ENCODE results near the gene RBM12. TPM values are rescaled to one million over a fixed set of nuclear protein-coding genes. Genes with fewer than 3 reads are reported as not detected.

The RBM12 gene
- total and polyA plus RNA-seq, 2 of the 4 experiments (the other 2 are of a cell fraction): 44.7 to 65.8 TPM

DNA sequence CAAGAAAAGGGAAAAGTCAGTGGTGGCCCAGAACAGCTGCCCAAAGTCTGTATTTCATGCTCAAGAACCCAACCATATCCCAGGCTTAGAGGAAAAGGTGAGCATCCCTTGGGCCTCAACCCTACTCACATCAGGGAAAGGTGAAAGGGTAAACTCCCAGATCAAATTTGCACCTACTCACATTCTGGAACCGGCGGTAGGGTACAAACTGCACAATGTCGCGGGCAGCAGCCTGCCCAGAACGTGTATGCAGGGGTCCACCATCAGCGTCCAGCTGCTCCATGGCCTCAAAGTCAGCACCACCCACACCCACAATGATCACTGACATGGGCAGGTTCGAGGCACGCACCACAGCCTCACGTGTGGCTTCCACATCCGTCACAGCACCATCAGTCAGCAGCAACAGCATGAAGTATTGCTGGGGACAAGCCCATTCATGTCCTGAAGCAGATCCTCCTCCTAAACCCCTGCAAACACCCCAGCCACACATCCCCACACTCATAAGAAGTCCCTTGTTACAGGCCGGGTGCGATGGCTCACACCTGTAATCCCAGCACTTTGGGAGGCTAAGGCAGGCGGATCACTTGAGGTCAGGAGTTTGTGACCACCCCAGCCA lies 38.2 kb downstream of the RBM12 start:
- intact Hi-C loops (cut with micrococcal nuclease): no loop called here
- Histone ChIP-seq H3K9me3 (ENCODE audit: control insufficient read depth, insufficient read depth, low read length) (no peaks in the 10 kb centered on the region), H3K4me1 (ENCODE audit: control insufficient read depth, insufficient read depth, low read length) (no peaks in the 10 kb centered on the region; the same call in 1 of the 2 replicates), H2BK120ac (ENCODE audit: low read depth, low read length) (no peak overlapping the region), H3K36me3 (ENCODE audit: control insufficient read depth, insufficient read depth, low read length) (peaks cover 44% of the 10 kb centered on the region), H3K14ac (replicated peaks; ENCODE audit: low read depth, low read length) (no peak overlapping the region), H3K9ac (ENCODE audit: low read depth, low read length) (no peak overlapping the region), H3K4me3 (ENCODE audit: insufficient read depth, low read depth, low read length) (no peak overlapping the region), H4K91ac (ENCODE audit: insufficient read depth, low read depth, low read length) (no peak overlapping the region), H2AK5ac (ENCODE audit: low read depth, low read length) (no peak overlapping the region), H2AFZ (replicated peaks; ENCODE audit: low read length, poor library complexity) (peak overlapping the region; percentile 61), H4K20me1 (ENCODE audit: insufficient read depth, low read length) (peaks cover 10% of the 10 kb centered on the region; the same call in 1 of the 2 replicates), H4K8ac (ENCODE audit: low read depth in 2 of 2, low read length in 2 of 2) (no peak overlapping the region), H3K56ac (ENCODE audit: extremely low read depth, insufficient read depth, low read length) (no peak overlapping the region), H3K23ac (ENCODE audit: low read depth, low read length) (no peak overlapping the region), H2AK9ac (replicated peaks; ENCODE audit: low read depth, low read length, poor library complexity) (peak overlapping the region; percentile 55), H2BK20ac (ENCODE audit: low read depth, low read length) (no peak overlapping the region), H4K5ac (ENCODE audit: low read depth, low read length) (no peak overlapping the region), H3K4ac (ENCODE audit: low read depth, low read length) (no peak overlapping the region), H3K27ac (ENCODE audit: insufficient read depth, low read length) (no peak overlapping the region), H3K18ac (ENCODE audit: low read depth, low read length) (no peak overlapping the region), H3K27me3 (ENCODE audit: control insufficient read depth, insufficient read depth, low read length) (no peaks in the 10 kb centered on the region), H2BK5ac (ENCODE audit: low read depth, low read length, poor library complexity, severe bottlenecking) (peak overlapping the region; percentile 18), H3K9me1 (ENCODE audit: insufficient read depth, low read length) (peaks cover 12% of the 10 kb centered on the region), H3K4me2 (ENCODE audit: low read depth, low read length) (no peak overlapping the region), H2BK15ac (ENCODE audit: low read depth, low read length) (no peak overlapping the region), H3K79me1 (ENCODE audit: low read depth in 1 of 2, low read length in 2 of 2) (peaks cover 8 to 29% of the 10 kb centered on the region in 2 experiments; a peak in 3 of 4 replicates)
- POLR2A ChIA-PET (ENCODE audit: unreplicated experiment): no interaction called here
- in situ Hi-C loops (cut with MboI; ENCODE audit: low sequenced_read_pairs): no loop called here
- ATAC-seq (ENCODE audit: low read depth) (no peak), DNase-seq (no peak)
- dilution Hi-C loops (cut with HindIII; ENCODE audit: low sequenced_read_pairs, unreplicated experiment): no loop called here
- TF ChIP-seq RCOR1 (IDR thresholded peaks at IDR 0.05; ENCODE audit: insufficient replicate concordance, low read length) (no peak), SMC3 (IDR thresholded peaks at IDR 0.05; ENCODE audit: low read depth, low read length) (no peak), RAD21 (IDR thresholded peaks at IDR 0.05; ENCODE audit: low read length) (no peak), MAFK (IDR thresholded peaks at IDR 0.05; ENCODE audit: low read depth, low read length) (no peak), BHLHE40 (IDR thresholded peaks at IDR 0.05; ENCODE audit: low read depth, low read length) (no peak), FOS (IDR thresholded peaks at IDR 0.05; ENCODE audit: low read depth, low read length) (no peak), MAZ (IDR thresholded peaks at IDR 0.05; ENCODE audit: borderline replicate concordance, low read depth, low read length) (no peak)
- CTCF ChIA-PET: no interaction called here
- 92% methylated on average over 6 of the region's 13 CpGs; no CpG with 5 or more reads in 1 of the 2 experiments for WGBS, 2 experiments (ENCODE audit: extremely low coverage in 2 of 2, insufficient read length in 1 of 2)
- BruUV-seq (replicated peaks): no TSS peak

Data from IMR-90 (cell line).